ENCODE measurements around the gene RBP2.

The RBP2 gene

GRCh38 chr3:139476348-139476747 lies at the start of gene RBP2:
Gene RBP2, minus strand, starts transcription at chr3:139476516. Its CDS starts 57 bp downstream, at chr3:139476459.
- FAIRE-seq = no peak

GRCh38 chr3:139524841-139525636 lies 48.7 kb upstream of the RBP2 start:
- FAIRE-seq = no peak

- FAIRE-seq = no peak
Observed at GRCh38 chr3:139523718-139524117, 47.4 kb upstream of the RBP2 start.

- FAIRE-seq = no peak
Observed at GRCh38 chr3:139523166-139523565, 46.9 kb upstream of the RBP2 start.

- no peak for FAIRE-seq
Observed at GRCh38 chr3:139522421-139522820, 46.1 kb upstream of the RBP2 start.

GRCh38 chr3:139521816-139522215 lies 45.5 kb upstream of the RBP2 start:
- no peak for FAIRE-seq

- FAIRE-seq = no peak
Observed at GRCh38 chr3:139521144-139521543, 44.8 kb upstream of the RBP2 start.

- no peak for FAIRE-seq
Observed at GRCh38 chr3:139519998-139520737, 43.9 kb upstream of the RBP2 start.

GRCh38 chr3:139518926-139519842 lies 42.9 kb upstream of the RBP2 start:
- FAIRE-seq = no peak

GRCh38 chr3:139518306-139518705 lies 42.0 kb upstream of the RBP2 start:
- no peak for FAIRE-seq

GRCh38 chr3:139517321-139518065 lies 41.2 kb upstream of the RBP2 start:
- no peak for FAIRE-seq

- FAIRE-seq = no peak
Observed at GRCh38 chr3:139514741-139515140, 38.4 kb upstream of the RBP2 start.

- FAIRE-seq = no peak
Observed at GRCh38 chr3:139509631-139510030, 33.3 kb upstream of the RBP2 start.

GRCh38 chr3:139506766-139507165 lies 30.4 kb upstream of the RBP2 start:
- no peak for FAIRE-seq

GRCh38 chr3:139505829-139506386 lies 29.6 kb upstream of the RBP2 start:
- no peak for FAIRE-seq

- FAIRE-seq = no peak
Observed at GRCh38 chr3:139499536-139499935, 23.2 kb upstream of the RBP2 start.

- FAIRE-seq = no peak
Observed at GRCh38 chr3:139493826-139494385, 17.6 kb upstream of the RBP2 start.

GRCh38 chr3:139491966-139492365 lies 15.7 kb upstream of the RBP2 start:
- FAIRE-seq = no peak

GRCh38 chr3:139491027-139491700 lies 14.8 kb upstream of the RBP2 start:
- FAIRE-seq = no peak

- no peak for FAIRE-seq
Observed at GRCh38 chr3:139482206-139482605, 5.9 kb upstream of the RBP2 start.

GRCh38 chr3:139481116-139481515 lies 4.8 kb upstream of the RBP2 start:
- FAIRE-seq = no peak
